ENCODE results near the gene H6PD. TPM values are rescaled to one million over a fixed set of nuclear protein-coding genes. Genes with fewer than 3 reads are reported as not detected.

Gene H6PD
- total and polyA plus RNA-seq, 4 donors: 28.9 to 134 (median 56.8) TPM

- Histone ChIP-seq H3K4me1 (ENCODE audit: control insufficient read depth in 4 of 4, insufficient read depth in 4 of 4, low read length in 3 of 4) (peaks cover 15 to 70% (median 55%) of the 10 kb centered on the region in 4 donors), H3K4me3 (ENCODE audit: low read depth in 1 of 3, low read length in 3 of 3) (no peak overlapping the region), H3K36me3 (ENCODE audit: control insufficient read depth in 4 of 4, insufficient read depth in 3 of 4, low read depth in 1 of 4, low read length in 3 of 4) (peaks cover 0 to 29% (median 26%) of the 10 kb centered on the region in 4 donors), H3K9ac (ENCODE audit: low read depth in 1 of 2, low read length in 2 of 2) (no peak overlapping the region), H3K27me3 (ENCODE audit: control insufficient read depth in 4 of 4, insufficient read depth in 4 of 4, low read length in 3 of 4) (no peaks in the 10 kb centered on the region), H3K27ac (ENCODE audit: low read depth in 1 of 2, low read length in 2 of 2) (no peak overlapping the region), H3K9me3 (ENCODE audit: control insufficient read depth in 4 of 4, low read length in 3 of 4) (no peaks in the 10 kb centered on the region)
- WGBS: 51% methylated on average over 8 of the region's 8 CpGs
- DNase-seq (ENCODE audit: low spot score): no peak
- TF ChIP-seq FOXA1 (IDR thresholded peaks at IDR 0.05) (no peak), EGR1 (IDR thresholded peaks at IDR 0.05; ENCODE audit: low read depth in 2 of 2) (no peak), SP1 (IDR thresholded peaks at IDR 0.05) (peak; percentile 10), REST (IDR thresholded peaks at IDR 0.05) (no peak), CTCF (IDR thresholded peaks at IDR 0.05; ENCODE audit: low read depth, low read length, missing input control) (no peak), NR2F2 (IDR thresholded peaks at IDR 0.05) (no peak), RAD21 (IDR thresholded peaks at IDR 0.05) (peak in 1 of 2 donors; percentile 12), HNF4G (IDR thresholded peaks at IDR 0.05) (no peak), HNF4A (conservative IDR thresholded peaks at IDR 0.05) (peak; percentile 55 to 64), GABPA (IDR thresholded peaks at IDR 0.05 in 1 of 2, conservative IDR thresholded peaks at IDR 0.05 in 1 of 2) (no peak)
Observed at GRCh38 chr1:9253004-9253403, 18.4 kb downstream of the H6PD start.

- H3K9me3 ChIP-seq (ENCODE audit: control insufficient read depth in 4 of 4, low read length in 3 of 4): no peaks in the 10 kb centered on the region
- no peak overlapping the region for H3K4me3 ChIP-seq (ENCODE audit: low read depth in 1 of 3, low read length in 3 of 3)
- no peaks in the 10 kb centered on the region for H3K27me3 ChIP-seq (ENCODE audit: control insufficient read depth in 4 of 4, insufficient read depth in 4 of 4, low read length in 3 of 4)
- TF ChIP-seq HNF4A (conservative IDR thresholded peaks at IDR 0.05) (no peak), RXRA (IDR thresholded peaks at IDR 0.05) (no peak), EGR1 (IDR thresholded peaks at IDR 0.05; ENCODE audit: low read depth in 2 of 2) (no peak)
- no peak overlapping the region for H3K27ac ChIP-seq (ENCODE audit: low read depth in 1 of 2, low read length in 2 of 2)
- H3K36me3 ChIP-seq (ENCODE audit: control insufficient read depth in 4 of 4, insufficient read depth in 3 of 4, low read depth in 1 of 4, low read length in 3 of 4): peaks cover 0 to 34% (median 29%) of the 10 kb centered on the region in 4 donors
- H3K4me1 ChIP-seq (ENCODE audit: control insufficient read depth in 4 of 4, insufficient read depth in 4 of 4, low read length in 3 of 4): peaks cover 14 to 64% (median 53%) of the 10 kb centered on the region in 4 donors
- DNase-seq (ENCODE audit: low spot score): no peak
- 86% methylated on average over 10 of the region's 10 CpGs for WGBS
- no peak overlapping the region for H3K9ac ChIP-seq (ENCODE audit: low read depth in 1 of 2, low read length in 2 of 2)
Observed at GRCh38 chr1:9253453-9254105, 19.0 kb downstream of the H6PD start.

- no peak overlapping the region for H3K4me3 ChIP-seq (ENCODE audit: low read depth in 1 of 3, low read length in 3 of 3)
- no peak for DNase-seq (ENCODE audit: low spot score)
- H3K27ac ChIP-seq (ENCODE audit: low read depth in 1 of 2, low read length in 2 of 2): no peak overlapping the region
- TF ChIP-seq TAF1 (conservative IDR thresholded peaks at IDR 0.05): no peak
- no peak for TF ChIP-seq ZBTB33 (IDR thresholded peaks at IDR 0.05)
- TF ChIP-seq CTCF (IDR thresholded peaks at IDR 0.05; ENCODE audit: low read depth, low read length, missing input control): no peak
- no peak for TF ChIP-seq SP1 (IDR thresholded peaks at IDR 0.05)
- TF ChIP-seq GABPA (IDR thresholded peaks at IDR 0.05 in 1 of 2, conservative IDR thresholded peaks at IDR 0.05 in 1 of 2): no peak
- no peak for TF ChIP-seq NR2F2 (IDR thresholded peaks at IDR 0.05)
- no peak for TF ChIP-seq HNF4G (IDR thresholded peaks at IDR 0.05)
- peak in 1 of 2 donors; percentile 23 for TF ChIP-seq HNF4A (conservative IDR thresholded peaks at IDR 0.05)
- H3K9me3 ChIP-seq (ENCODE audit: control insufficient read depth in 4 of 4, low read length in 3 of 4): no peaks in the 10 kb centered on the region
- H3K9ac ChIP-seq (ENCODE audit: low read depth in 1 of 2, low read length in 2 of 2): no peak overlapping the region
- 70% methylated on average over 7 of the region's 7 CpGs for WGBS
- H3K4me1 ChIP-seq (ENCODE audit: control insufficient read depth in 4 of 4, insufficient read depth in 4 of 4, low read length in 3 of 4): peaks cover 2 to 62% (median 32%) of the 10 kb centered on the region in 4 donors
- peaks cover 0 to 37% (median 28%) of the 10 kb centered on the region in 4 donors for H3K36me3 ChIP-seq (ENCODE audit: control insufficient read depth in 4 of 4, insufficient read depth in 3 of 4, low read depth in 1 of 4, low read length in 3 of 4)
- no peaks in the 10 kb centered on the region for H3K27me3 ChIP-seq (ENCODE audit: control insufficient read depth in 4 of 4, insufficient read depth in 4 of 4, low read length in 3 of 4)
Observed at GRCh38 chr1:9256332-9256731, 21.8 kb downstream of the H6PD start.

All from liver (tissue), 9 donors.